Fibroblast of pulmonary artery (primary cell): ENCODE data around the gene ZNF778.

ENCODE experiments used
- DNase-seq: peaks from one replicate; pipeline ENCODE4 v3.0.0-alpha.2; 2010; ENCODE audit warnings: low read depth
- H3K4me3 ChIP-seq: replicated peaks from 2 replicates; pipeline ENCODE4 v1.5.1; 2011; ENCODE audit warnings: low read depth, mild to moderate bottlenecking, control low read depth, low read length, moderate library complexity
- TF ChIP-seq, protein P1 (sequence below): IDR thresholded peaks from 2 replicates; pipeline ENCODE4 v1.5.1; 2011; ENCODE audit warnings: mild to moderate bottlenecking, control low read depth, low read length, inconsistent platforms; ENCODE audit errors: missing control alignments

The ZNF778 gene

DNA sequence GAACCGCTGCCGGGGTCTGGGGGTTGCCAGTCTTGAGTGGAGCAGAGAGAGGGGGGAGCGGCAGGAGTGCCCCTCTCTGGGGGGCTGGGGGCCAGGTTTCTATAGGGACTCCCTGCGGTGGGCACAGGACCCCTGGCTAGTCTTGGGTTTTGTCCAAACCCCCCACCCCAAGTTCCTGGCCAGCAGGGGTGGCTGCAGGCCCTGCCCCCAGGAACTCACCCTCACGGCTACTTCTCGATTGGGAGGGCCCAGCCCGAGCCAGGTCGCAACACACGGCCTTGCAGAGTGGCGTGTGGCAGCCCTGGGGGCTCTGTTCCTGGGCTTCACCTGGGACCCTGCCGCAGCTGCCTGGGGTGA, 45.4 kb upstream of the ZNF778 start:
- TF ChIP-seq, protein P1, sequence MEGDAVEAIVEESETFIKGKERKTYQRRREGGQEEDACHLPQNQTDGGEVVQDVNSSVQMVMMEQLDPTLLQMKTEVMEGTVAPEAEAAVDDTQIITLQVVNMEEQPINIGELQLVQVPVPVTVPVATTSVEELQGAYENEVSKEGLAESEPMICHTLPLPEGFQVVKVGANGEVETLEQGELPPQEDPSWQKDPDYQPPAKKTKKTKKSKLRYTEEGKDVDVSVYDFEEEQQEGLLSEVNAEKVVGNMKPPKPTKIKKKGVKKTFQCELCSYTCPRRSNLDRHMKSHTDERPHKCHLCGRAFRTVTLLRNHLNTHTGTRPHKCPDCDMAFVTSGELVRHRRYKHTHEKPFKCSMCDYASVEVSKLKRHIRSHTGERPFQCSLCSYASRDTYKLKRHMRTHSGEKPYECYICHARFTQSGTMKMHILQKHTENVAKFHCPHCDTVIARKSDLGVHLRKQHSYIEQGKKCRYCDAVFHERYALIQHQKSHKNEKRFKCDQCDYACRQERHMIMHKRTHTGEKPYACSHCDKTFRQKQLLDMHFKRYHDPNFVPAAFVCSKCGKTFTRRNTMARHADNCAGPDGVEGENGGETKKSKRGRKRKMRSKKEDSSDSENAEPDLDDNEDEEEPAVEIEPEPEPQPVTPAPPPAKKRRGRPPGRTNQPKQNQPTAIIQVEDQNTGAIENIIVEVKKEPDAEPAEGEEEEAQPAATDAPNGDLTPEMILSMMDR = no peak
- no peak for DNase-seq
- H3K4me3 ChIP-seq = no peak overlapping the region

- TF ChIP-seq, protein P1 = no peak
- no peak overlapping the region for H3K4me3 ChIP-seq
Measured at GRCh38 chr16:89172528-89173173, 44.9 kb upstream of the ZNF778 start.

GRCh38 chr16:89173174-89173921, 44.2 kb upstream of the ZNF778 start:
- TF ChIP-seq, protein P1 = no peak
- H3K4me3 ChIP-seq = no peak overlapping the region
- DNase-seq = no peak

More at GRCh38 chr16:89172528-89173173, 44.9 kb upstream of the ZNF778 start:
- DNase-seq = no peak

DNA sequence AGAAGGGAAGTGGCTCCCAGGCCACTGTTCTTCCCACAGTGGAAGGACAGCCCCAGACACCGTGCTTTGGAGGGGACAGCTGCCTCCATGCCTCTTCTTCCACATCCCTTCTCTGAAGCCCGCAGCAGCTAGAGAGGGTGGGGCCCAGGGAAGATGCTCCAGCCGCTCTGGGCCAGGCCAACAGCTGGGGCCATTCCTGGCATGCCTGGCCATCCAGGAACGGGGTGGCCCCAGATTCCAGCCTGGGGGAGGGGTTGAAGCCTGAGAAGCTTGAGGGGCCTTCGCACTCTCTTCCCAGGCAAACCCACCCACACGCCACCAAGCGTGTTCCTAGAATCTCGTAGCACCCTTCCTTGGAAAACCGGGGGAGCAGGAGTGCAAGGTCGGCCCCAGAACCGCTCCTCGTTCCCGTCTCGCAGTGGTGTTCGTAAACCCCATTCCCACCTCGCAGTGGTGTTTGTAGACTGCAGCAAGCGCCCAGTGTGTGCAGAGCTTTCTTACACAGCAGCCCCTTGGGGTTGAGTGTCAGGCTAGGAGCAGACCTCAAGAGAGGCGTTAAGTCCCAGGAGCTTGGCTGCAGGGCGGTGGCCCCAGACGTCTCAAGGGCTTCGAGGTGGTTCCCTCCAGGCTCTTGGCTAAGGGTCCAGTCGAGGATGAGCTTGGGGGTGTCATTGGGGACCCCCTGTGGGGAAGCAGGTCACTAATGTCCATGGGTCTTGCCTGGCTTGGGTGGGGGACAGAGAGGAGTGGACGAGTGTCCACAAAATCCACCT, 43.3 kb upstream of the ZNF778 start:
- TF ChIP-seq, protein P1 = no peak
- DNase-seq = no peak
- no peak overlapping the region for H3K4me3 ChIP-seq

DNA sequence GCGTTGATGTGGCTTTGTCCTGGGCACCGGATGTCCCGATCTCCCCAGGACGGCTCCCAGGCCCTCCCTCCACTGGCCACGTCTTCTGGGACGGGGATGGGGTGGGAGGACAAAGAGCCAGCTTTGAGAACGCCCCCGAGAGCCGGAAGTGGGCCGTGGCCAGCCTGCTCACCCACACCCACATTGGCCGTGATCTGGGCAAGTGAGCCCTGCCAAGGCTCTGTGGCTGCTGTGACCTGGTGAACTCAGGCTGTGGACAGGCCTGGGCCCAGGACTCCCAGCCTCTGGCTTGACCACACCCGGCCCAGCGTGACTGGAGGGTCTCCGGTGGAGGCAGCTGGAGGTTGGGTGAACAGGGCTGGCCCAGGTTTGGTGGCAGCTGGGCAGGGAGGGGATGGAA, 42.6 kb upstream of the ZNF778 start:
- TF ChIP-seq, protein P1 = no peak
- no peak overlapping the region for H3K4me3 ChIP-seq
- no peak for DNase-seq

DNA sequence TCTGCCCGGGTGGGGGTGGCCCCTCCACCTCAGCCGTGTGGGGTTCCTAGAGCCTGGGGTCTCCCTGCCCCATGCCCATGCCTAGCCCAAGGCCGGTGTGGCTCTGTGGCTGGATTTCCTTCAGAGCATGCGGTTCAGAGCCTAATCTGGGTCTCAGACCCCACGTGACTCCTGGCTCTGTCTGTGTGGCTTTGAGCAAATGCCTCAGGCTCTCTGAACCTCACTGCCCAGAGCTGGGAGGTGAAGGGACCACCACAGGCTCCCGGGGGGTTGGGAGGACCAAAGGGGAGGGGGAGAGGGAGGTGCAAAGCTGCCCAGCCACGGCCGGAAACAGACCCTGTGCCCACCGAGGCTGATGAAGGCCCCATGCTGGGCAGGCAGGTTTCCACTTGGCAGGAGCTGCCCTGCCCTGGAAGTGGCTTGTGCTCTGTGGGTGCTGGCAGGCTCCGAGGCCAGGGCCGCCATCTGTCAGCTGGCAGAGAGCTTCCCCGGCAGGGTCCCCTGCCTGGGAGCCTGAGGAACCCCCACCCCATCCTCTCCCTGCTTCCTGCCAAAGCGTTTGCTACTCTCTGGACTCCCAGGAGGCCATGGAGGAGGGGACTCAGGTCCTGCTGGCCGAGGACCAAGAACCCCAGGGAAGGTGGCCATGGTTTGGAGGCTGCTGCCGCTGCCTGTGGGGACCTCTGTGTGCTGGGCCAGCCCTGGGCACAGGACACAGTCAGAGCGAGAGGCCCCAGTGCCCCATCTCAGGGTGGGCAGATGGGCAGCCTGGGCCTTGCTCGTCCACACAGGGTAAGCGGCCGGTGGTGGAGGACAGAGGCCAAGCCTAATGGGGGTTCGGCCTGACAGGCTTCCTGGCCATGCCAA, 42.0 kb upstream of the ZNF778 start:
- TF ChIP-seq, protein P1 = no peak
- no peak overlapping the region for H3K4me3 ChIP-seq
- DNase-seq = no peak
